SK-N-DZ (cell line): ENCODE results near the gene TRAIP.
"Not testable (repeated sequence)": the region's sequence is repeated elsewhere in the genome, so short reads cannot be mapped to it uniquely, and the experiment has no call there.

Source experiments
- DNase-seq: peaks from one replicate; pipeline ENCODE4 v3.0.0-alpha.2; 2015; ENCODE audit warnings: low spot score

The TRAIP gene

DNA sequence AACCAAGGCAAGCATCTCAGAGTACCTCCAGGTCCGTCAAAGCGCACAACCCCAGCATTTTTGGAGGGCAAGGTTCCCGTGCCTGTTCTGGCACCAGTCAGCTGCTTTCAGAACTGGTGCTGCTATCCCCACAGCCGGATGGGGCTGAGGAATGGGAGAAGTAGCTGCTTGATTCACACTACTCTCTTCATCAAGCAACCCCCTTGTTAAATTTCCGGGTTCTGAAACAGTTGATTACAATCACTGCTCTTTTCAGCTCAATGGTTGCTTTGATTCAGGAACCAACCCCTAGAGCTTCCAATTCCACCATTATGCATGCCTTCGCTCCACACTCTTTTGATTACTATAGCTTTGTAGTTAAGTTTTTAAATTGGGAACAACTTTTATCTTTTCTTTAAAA lies 30.3 kb downstream of the TRAIP start:
- DNase-seq, result no peak

- DNase-seq, result not testable (repeated sequence)
These were observed 33.2 kb downstream of the TRAIP start for GRCh38 chr3:49823131-49823530.

GRCh38 chr3:49813497-49814174 lies 42.7 kb downstream of the TRAIP start, which contains the start of gene UBA7:
UBA7 (minus strand) TSS chr3:49813953; CDS start chr3:49813787, 166 bp downstream.
- no peak for DNase-seq

GRCh38 chr3:49812916-49813496 lies 43.4 kb downstream of the TRAIP start:
- no peak for DNase-seq

DNA sequence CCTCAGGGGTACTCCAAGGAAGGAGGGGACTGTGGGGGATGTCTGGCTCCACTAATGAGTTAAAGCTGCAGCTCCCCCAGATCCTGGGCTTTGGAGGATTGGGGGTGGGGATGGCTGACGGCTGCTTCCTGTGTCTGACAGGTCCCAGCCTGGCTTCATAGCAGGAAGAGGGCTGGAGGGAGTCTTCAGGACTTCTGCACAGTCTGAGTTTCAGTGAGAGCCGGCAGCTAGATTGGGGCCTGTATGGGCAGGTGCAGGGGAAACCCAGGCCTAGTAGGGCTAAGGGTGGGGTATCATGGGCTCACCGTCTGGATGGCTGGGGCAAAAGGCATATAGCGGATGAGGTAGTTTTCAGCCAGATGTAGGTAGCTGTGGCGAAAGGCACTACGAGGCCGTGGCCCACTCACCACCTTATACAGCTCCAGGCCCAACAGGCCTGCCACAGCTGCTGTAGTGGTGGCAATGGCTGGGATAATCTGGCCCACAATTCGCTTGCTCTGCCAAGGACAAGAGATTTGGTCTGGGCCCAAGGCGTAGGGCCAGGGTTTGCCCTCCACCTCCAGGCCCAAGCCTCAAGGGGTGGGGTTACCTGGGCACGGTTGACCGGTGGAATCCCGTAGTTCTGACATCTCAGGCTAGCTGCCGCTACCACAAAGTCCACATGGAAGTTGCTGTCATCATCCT lies 48.8 kb downstream of the TRAIP start:
- DNase-seq, result no peak

GRCh38 chr3:49806850-49807249 lies 49.5 kb downstream of the TRAIP start:
- DNase-seq, result no peak

- no peak for DNase-seq
These were observed 50.3 kb downstream of the TRAIP start for GRCh38 chr3:49805897-49806701.

DNA sequence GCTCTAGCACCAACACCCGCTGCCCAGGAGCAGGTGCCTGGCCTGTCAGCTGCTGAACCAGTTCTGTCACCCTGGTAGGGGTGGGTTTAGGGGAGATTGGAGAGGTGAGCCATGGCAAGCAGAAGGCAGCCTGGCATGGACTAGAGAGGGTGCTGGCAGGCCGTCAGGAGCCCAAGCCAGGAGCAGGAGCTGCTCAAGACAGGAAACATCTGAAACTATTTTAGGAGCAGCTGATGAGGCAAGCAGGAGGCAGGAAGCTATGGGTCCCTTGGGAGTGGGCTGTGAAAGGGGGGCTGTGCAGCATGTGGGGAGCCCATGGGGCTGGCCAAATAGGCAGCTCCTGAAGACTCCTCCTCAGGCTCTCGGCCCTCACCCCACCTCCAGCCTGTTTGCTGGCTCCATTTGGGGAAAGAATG lies 51.0 kb downstream of the TRAIP start:
- DNase-seq, result no peak

GRCh38 chr3:49804141-49805041 lies 52.0 kb downstream of the TRAIP start:
- no peak for DNase-seq

DNA sequence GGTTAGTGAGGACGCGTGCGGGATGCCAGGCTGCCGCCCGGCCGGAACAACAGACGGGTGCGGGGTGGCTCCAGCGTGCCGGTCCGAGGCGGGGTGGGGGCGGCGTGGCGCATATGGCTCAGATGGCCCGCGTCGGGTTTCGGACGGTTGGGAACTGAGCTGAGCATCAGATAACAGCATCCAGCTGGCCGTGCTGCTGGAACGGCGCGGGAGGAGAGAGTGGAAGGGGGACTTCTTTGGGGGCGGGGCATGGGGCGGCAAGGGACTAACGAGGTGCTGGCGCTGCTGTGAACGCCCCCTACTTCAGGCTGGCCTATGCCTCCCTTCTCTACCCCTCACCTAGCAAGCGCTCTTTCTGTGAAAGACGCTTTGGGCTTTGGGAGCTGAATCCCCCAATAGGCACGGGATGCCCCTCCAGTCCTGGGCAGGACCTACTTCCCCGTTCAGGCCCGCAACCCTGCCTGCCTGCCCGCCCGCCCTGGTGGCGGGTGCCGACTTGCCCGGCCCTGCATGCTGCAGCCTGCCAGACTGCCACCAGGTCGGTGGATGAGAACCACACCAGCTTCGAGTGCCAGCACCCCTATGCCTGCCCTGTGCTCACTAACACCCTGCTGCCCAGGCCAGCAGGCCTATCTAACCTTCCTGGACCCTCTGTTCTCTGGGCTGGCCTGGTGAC lies 52.8 kb downstream of the TRAIP start:
- DNase-seq, result peak; percentile 65

DNA sequence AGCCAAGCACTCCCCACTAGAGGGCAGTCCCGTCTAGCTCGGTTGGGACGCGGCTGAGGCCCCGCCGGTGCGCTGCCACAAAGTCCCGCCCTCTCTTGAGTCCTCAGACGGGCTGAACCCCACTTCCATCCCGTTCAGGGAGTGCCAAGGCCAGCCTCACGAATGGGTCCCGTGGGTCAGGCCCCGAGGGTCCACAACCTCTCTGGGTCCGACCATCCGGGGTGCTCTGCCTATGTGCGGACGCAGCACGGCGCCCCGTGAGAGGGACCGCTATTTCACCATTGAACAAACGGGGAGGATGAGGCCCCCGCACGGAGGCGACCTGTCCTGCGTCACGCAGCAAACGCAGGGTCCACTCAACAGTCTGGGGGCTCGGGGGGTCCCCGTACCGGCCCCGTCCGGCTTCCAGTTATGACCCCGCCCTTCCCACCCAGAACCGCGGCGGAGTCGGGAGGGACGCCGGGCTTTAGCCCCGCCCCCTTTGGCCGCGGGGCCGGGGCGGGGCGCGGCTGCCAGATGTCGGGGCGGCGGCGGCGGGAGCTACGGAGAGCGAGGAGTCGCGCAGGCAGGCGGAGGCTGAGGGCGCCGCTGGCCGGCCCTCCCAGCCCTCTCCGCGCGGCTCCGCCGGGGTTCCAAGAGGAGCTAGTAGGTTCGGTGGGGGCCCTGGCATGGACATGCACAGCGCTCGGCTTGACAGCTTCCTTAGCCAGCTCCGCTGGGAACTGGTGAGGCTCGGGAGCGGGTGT lies 53.5 kb downstream of the TRAIP start, which contains the start of gene INKA1:
INKA1 (plus strand) TSS at position 543 of the 746 bp plus-strand sequence; CDS start at position 675, 132 bp downstream.
- peak; percentile 84 for DNase-seq

GRCh38 chr3:49801160-49801559 lies 55.2 kb downstream of the TRAIP start:
- no peak for DNase-seq

DNA sequence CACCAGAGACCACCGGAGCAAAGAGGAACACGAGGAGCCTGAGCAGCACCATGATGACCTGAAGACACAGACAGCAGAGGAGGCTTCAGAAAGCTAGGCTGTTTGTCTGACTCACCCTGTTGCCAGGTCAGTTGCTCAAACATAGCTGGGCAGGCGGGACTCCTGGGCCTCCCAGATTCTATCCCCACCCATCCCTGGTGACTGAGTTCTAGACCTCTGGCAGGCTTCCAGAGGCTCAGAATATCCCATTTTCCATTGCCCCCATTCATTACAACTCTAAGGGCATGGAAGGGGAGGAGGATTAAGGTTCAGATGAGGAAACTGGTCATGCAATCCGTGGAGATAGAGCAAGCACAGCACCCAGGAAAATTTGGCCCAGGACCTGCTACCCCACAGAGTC lies 56.6 kb downstream of the TRAIP start, which contains the start of gene CDHR4:
CDHR4 (minus strand) TSS at position 113 of the 400 bp plus-strand sequence; CDS start at position 52, 61 bp downstream.
- no peak for DNase-seq

DNA sequence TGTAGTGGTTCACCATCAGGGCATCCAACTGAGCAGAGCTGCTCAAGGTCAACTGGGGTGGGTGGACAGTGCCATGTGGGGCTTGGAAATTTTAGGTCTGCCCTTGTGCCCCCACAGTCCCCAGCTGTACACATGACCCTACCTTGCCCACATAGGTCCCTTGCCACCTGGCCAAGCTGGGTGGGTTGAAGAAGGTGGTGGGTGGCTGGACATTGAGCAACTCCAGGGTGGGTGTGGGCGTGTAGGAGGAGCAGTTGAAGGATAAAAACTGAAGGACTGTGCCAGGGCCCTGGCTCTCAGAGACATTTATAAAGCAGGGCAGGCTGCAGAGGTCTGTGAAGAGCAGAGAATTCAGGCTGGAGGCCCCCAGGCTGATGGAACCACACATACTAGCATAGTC lies 57.3 kb downstream of the TRAIP start:
- DNase-seq, result no peak

DNA sequence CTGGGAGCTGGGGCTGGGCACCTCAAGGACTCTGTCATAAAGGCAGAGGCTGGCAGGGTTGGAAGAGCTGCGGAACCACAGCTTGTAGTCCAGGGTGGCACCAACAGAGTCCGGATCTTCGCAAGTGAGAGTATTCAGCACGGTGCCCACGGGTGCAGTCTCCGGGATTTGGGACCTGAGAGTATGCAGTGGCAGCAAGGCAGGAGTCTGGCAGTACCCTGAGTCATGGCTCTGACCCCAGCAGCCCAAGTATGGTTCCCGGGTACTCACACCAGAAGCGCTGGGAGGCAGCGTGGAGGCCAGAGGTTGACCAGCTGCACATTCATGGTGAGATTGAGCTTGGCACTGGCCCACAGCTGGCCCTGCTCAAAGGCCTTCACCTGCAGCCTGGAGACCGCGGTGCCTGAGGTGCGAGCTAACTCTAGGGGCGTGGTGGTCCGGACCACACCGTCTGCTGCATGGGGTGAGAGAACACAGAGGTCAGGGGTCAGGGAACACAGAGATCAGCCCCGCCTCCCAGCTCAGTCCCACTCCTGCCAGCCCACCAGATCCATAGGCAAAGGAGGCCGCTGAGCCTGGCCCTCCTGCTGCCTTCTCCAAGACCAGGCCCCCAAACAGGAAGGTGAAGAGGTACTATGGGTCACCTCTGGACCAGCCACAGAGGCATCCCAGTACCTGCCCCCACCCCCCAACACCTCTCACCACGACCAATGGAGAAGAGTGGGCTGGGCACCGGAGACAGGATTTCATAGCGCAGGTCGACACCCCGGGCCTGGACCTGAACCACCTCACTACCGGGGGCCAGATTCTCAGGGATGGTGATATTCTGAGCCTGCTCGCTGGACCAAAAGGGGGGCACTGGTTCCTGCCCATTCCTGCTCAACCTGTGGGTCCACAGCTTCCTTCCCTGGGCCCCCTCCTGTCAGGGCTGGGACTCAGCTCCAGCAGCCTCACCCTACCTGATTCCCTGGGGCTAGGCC lies 61.1 kb downstream of the TRAIP start:
- no peak for DNase-seq

GRCh38 chr3:49794431-49794830 lies 61.9 kb downstream of the TRAIP start:
- DNase-seq, result no peak

DNA sequence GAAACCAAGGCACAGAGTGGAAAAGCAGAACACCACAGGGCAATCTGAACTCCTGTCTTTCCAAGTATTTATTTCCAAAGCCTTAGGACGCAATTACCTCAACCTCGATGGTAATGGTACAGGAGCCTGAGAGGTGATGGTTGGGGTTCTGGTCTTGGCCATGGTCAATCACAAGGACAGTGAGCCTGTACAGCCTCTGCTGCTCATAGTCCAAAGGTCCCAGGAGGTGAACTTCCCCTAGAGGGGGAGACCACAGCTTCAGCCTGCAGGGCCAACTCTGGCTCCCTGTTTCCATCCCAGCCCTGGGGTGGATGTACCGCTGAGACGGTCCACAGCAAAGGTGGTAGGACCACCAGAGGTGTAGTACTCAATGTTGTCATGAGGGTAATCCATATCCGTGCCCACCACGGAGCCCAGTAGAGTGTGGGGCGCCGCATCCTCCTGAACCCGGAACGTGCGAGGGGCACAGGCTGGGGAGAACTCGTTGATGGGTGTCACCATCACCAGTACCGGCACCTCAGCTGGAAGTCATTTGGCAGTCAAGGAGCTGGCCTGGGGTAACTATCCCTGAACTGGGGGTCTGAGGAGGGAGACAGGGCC lies 62.8 kb downstream of the TRAIP start:
- no peak for DNase-seq
